Measurements from ENCODE around the gene RHBDL1. TPM values are rescaled to one million over a fixed set of nuclear protein-coding genes. Genes with fewer than 3 reads are reported as not detected.

Gene RHBDL1
- total and polyA plus RNA-seq, 9 of the 15 experiments (the other 6 are each of a cell fraction or from before 2014, with no cell fraction given): 0.03 to 5.6 (median 1.3) TPM; not detected in 1

- Histone ChIP-seq H3K4me1 (replicated peaks in 1 of 2; ENCODE audit: control insufficient read depth in 2 of 2, insufficient read depth in 2 of 2, low read length in 2 of 2) (peaks cover 7 to 65% of the 10 kb centered on the region in 2 experiments; a peak in 3 of 5 replicates), H4K20me1 (replicated peaks; ENCODE audit: control insufficient read depth, insufficient read depth, low read length) (peaks cover 20% of the 10 kb centered on the region; the same call in 1 of the 2 replicates), H3K36me3 (ENCODE audit: control insufficient read depth, insufficient read depth, low read length) (peaks cover under 1% of the 10 kb centered on the region; the same call in 1 of the 3 replicates), H3K4me3 (no peak overlapping the region), H2AFZ (ENCODE audit: low read depth, low read length) (no peak overlapping the region), H3K79me2 (ENCODE audit: control insufficient read depth, insufficient read depth, low read length) (peaks cover 11% of the 10 kb centered on the region), H3K9me3 (replicated peaks; ENCODE audit: control insufficient read depth, insufficient read depth, low read depth, low read length) (no peaks in the 10 kb centered on the region), H3K9me1 (ENCODE audit: control insufficient read depth, insufficient read depth, low read length) (no peaks in the 10 kb centered on the region), H3K27ac (ENCODE audit: extremely low read depth, low read depth, low read length) (no peak overlapping the region), H3K27me3 (ENCODE audit: control insufficient read depth in 2 of 2, insufficient read depth in 2 of 2, low read length in 2 of 2) (peaks cover 0 to 11% of the 10 kb centered on the region in 2 experiments; a peak in 2 of 5 replicates), H3K4me2 (ENCODE audit: insufficient read depth, low read length) (no peak overlapping the region), H3K9ac (ENCODE audit: insufficient read depth in 1 of 2, low read depth in 2 of 2, low read length in 2 of 2) (peak overlapping the region in 1 of 2 experiments; percentile 10; a peak in 1 of 4 replicates)
- CTCF ChIA-PET (ENCODE audit: low intra/inter-chr PET ratio): interaction anchor here (0.7 to 4.5 kb wide), 5 partner anchors 30 to 391 kb away, joined by 3 to 73 read pairs (median 12); no protein-coding TSS in a partner anchor
- intact Hi-C loops (cut with micrococcal nuclease): loop anchor here (1.0 to 5.0 kb wide), 2 partner anchors 74 to 96 kb away; no protein-coding TSS in a partner anchor
- ATAC-seq (peak; percentile 82), FAIRE-seq (peak; percentile 82), DNase-seq (ENCODE audit: extremely low read depth in 1 of 4, low spot score in 3 of 4) (peak; percentile 74 to 88 (median 80))
- POLR2A ChIA-PET: interaction anchor here (1.0 to 1.2 kb wide), 2 partner anchors 9 to 73 kb away, joined by 3 read pairs; partner anchors contain the start of gene ANTKMT
- whole genome bisulfite sequencing (ENCODE audit: insufficient coverage, low coverage, missing lambda C conversion rate): 9% methylated on average over 18 of the region's 25 CpGs
- no TSS peak for BruUV-seq (replicated peaks)
- in situ Hi-C loops (cut with MboI): loop anchor here (5.0 to 10.0 kb wide), 2 partner anchors 76 to 343 kb away; partner anchors contain the start of genes CHTF18 and RPUSD1
- TF ChIP-seq ETS1 (conservative IDR thresholded peaks at IDR 0.05; ENCODE audit: control insufficient read depth, low read depth, low read length) (0 out of 2 replicates have a peak, but pooled peaks have one; percentile 26), GTF2F1 (IDR thresholded peaks at IDR 0.05; ENCODE audit: low read depth, low read length) (no peak), ZNF232 (CRISPR knock-in tag; IDR thresholded peaks at IDR 0.05) (no peak), CC2D1A (IDR thresholded peaks at IDR 0.05) (0 out of 2 replicates have a peak, but pooled peaks have one; percentile 23), ZNF830 (CRISPR knock-in tag; IDR thresholded peaks at IDR 0.05) (no peak), CREM (IDR thresholded peaks at IDR 0.05; ENCODE audit: low read depth) (peak; percentile 47; the same call in 1 of the 2 replicates), IFI16 (CRISPR knock-in tag; IDR thresholded peaks at IDR 0.05) (no peak), SRSF7 (optimal IDR thresholded peaks at IDR 0.05; ENCODE audit: low read depth, low read length) (no peak), CTCF (IDR thresholded peaks at IDR 0.05 in 2 of 3, conservative IDR thresholded peaks at IDR 0.05 in 1 of 3; ENCODE audit: insufficient read depth in 2 of 3, low read depth in 1 of 3, low read length in 3 of 3) (peak; percentile 88 to 97 (median 96)), RCOR1 (IDR thresholded peaks at IDR 0.05; ENCODE audit: borderline replicate concordance in 1 of 2, low read depth in 2 of 2, low read length in 2 of 2) (peak; percentile 16 to 34; a peak in 1 of 4 replicates), RB1 (IDR thresholded peaks at IDR 0.05; ENCODE audit: low read depth) (peak; percentile 90), POLR2G (IDR thresholded peaks at IDR 0.05; ENCODE audit: low read depth, low read length) (peak; percentile 9; the same call in 1 of the 2 replicates), DEAF1 (CRISPR knock-in tag; IDR thresholded peaks at IDR 0.05) (peak; percentile 79), RFX1 (IDR thresholded peaks at IDR 0.05) (peak; percentile 30; the same call in 1 of the 2 replicates)
These were observed 36.3 kb downstream of the RHBDL1 start for GRCh38 chr16:711548-712320.

Data from K562 (cell line).